T follicular helper cell (primary cell): ENCODE measurements around the gene TAS2R10.
"Not testable (repeated sequence)": the region's sequence is repeated elsewhere in the genome, so short reads cannot be mapped to it uniquely, and the experiment has no call there.

Experiments
- DNase-seq: peaks from one replicate; pipeline ENCODE4 v3.0.0-alpha.2; 2020; ENCODE audit warnings: low read depth
- total RNA-seq, 2 experiments: gene quantifications; one replicate each; lab custom pipeline; 2026; lab: John Stamatoyannopoulos, UW

The TAS2R10 gene, protein sequence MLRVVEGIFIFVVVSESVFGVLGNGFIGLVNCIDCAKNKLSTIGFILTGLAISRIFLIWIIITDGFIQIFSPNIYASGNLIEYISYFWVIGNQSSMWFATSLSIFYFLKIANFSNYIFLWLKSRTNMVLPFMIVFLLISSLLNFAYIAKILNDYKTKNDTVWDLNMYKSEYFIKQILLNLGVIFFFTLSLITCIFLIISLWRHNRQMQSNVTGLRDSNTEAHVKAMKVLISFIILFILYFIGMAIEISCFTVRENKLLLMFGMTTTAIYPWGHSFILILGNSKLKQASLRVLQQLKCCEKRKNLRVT
- 0.09 to 0.42 reads per million in 2 experiments for total RNA-seq

DNA sequence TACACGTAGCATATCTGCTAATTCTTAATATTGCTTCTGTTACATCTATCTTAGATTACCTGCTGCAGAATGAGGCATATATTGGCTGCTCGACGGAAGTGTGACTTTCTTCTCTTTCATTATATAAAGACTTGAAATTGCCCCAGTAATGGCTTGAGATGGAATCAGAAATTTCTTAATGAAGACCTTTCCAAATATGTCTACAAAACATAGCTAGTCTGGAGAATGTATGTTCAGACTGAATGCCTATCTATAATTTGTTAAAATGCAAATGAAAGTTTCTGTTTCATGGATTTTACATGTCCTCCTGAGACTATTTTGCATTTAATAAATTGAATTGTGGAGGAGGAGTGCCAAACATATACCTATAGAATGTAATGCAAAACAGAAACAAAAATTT, at the start of gene TAS2R10:
TSS of gene TAS2R10 (minus strand) at position 101 of the 400 bp plus-strand sequence. CDS start at position 12, 89 bp downstream.
- no peak for DNase-seq

DNA sequence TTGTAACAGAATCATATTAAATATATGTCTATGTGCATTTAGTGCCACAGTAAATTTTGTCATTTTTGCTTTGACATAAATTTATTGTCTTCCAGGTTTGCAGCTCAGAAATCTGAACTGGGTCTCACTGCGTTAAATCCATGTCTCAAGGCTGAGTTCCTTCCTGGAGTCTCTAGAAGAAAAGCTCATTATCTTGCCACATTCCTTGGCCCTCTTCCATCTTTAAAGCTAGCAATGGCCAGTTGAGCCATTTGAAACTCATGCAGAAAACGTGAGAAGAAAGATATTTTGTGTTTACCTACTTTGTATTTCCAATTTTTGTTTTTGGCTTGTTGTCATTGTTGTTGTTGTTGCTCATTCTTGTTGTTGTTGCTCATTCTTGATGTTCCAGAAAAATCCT, 47.2 kb upstream of the TAS2R10 start:
- no peak for DNase-seq

DNA sequence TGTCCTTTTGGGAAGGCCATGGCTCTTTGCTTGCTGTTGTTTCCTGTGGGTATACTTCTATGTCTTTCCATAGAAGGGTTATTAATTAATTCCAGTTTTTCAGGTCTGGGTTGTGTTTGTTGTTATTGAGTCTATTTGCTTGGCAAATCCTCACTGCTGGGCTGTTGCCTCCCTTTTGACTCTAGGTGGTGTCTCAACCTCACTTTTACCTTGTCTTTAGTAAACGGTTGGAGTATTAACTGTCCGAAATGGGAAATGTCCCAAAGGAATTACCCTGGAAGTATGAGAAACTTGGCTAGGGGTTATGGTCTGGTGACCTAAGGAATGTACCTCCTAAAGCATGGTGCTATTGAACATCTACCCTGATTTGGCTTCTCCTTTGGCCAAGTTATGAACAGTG, 41.2 kb upstream of the TAS2R10 start:
- no peak for DNase-seq

DNA sequence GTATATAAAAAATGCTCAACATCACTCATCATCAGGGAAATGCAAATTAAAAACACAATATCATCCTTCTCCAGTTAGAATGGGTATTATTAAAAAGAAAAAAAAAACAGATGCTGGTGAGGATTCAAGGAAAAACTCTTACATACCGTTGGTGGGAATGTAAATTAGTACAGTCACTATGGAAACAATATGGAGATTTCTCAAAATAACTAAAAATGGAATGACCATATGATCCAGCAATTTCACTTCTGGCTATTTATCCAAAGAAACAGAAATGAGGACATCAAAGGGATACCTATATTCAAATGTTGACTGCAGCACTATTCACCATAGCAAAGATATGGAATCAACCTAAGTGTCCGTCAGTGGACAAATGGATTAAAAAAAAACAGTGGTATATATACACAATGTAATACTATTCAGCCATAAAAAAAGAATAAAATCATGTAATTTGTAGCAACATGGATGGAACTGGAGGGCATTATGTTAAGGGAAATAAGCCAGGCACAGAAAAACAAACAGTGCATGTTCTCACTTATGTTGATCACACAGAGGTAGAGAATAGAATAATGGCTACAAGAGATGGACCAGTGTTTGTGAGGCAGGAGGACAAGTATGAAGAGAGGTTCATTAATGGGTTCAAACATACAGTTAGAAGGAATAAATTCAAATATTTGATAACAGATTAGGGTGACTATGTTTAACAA, 37.5 kb upstream of the TAS2R10 start:
- DNase-seq = no peak

DNA sequence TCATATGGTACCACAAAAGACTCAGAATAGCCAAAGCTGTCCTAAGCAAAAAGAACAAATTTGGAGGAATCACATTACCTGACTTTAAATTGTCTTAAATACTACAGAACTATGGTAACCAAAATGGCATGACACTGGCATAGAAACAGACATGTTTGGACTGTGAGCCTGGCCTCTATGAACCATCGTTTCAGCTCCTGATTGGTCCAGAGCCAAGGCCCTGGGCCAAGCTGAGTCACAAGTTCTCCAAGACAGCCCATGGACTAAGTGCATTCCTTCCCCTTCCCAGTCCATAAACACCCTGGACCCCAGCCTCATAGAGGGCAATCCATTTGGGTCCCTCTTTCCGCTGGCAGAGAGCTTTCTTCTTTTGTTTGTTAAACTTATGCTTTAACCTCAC, 35.2 kb upstream of the TAS2R10 start:
- no peak for DNase-seq

DNA sequence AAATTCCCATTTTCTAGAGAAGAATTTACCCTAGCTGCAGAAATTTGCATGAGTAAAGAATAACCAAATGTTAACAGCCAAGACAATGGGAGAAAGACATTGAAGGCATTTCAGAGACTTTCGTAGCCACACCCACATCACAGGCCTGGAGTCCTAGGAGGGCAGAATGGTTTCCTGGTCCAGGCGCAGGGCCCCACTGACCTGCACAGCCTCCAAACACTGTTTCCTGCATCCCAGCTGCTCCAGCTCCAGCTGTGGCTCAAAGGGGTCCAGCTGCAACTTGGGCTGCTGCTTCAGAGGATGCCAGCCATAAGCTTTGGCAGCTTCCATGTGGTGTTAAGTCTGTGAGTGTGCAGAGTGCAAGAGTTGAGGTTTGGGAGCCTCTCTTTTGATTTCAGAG, 29.6 kb upstream of the TAS2R10 start:
- no peak for DNase-seq

DNA sequence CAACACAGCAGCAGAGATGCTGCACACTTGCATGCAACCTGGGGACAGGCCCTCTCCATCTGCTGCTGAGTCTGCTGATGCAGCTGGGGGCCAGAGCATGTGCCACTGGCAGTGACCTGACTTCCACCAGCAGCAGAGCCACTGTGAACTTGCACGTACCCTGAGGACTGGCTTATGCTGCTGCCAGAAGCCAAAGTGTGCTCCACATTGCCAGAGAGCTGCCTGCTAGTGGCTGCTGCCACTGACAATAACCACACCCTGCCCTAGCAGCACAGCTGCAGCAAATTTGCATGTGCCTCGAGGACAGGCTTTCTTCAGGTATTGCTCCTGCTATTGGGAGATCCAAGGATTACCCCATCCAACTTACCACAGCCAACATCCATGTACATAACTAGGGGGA, 27.6 kb upstream of the TAS2R10 start:
- no peak for DNase-seq

DNA sequence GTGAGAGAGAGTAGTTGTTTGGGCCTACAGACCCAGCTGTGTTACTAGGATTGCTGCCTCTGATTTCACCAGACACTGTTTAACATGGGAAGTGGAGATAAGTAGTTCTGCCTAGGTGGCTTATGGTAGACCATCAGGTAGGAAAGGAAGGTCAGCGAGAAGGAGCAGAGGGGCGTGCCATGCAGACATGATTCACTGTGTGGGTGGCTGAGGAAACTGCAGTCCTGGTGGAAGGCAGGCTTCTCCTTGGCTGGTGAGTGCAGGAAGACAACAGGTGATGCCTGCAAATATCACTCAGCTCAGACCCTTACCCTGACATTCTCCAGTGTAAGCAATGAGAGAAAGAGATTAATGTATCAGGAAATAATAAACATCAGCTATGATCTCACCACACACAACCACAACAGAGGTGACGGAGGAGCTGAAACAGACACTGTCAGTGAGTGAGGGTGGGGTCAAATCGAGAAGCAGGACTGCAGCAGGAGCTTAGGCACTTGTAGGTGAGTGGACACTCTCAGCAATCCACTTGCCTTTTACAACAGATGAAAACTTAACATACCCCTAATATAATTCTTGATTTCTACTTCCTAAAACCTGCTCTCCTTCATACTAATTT, 25.2 kb upstream of the TAS2R10 start:
- DNase-seq = no peak

DNA sequence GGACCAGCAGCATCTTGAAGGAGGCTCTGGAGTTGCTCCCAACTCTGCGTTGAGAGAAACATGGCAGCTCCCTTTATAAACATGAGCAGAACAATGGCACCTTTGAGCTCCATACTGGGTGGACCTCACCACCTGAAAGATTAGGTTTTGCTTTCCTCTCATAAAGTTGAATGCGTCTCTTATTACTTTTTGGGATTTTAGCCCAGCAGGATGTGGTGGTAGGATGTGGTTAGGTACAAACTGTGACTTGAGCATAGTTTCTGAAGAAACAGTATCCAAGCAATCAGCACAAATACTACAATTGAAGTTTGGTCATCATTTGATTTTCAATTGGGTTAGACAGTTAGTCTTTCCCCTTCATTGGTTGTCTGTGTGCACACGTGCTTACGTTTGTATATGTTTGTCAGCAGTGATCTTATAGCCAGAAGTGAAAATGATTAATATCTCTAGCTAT, 23.3 kb upstream of the TAS2R10 start, which contains the start of gene PRR4:
TSS of gene PRR4 (minus strand) at position 51 of the 454 bp plus-strand sequence. CDS start at position 13, 38 bp downstream.
- DNase-seq = no peak

DNA sequence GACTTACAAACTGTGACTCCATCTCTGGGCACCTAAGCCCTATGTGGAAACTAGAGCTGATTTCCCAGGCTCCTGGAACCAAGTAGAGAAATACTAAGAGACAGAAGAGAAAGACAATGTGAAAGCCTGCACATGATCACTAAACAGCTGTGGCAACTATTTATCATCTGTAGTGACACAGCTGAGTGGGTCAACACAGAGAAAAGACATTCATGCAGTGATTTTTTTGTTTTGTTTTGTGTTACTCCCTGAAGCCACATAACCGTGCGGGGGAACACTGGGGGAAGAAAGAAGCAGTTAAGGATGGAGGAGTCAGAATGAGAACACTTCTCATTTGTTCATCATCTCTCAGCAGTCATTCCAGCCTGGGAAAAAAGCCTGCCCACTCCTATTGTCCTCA, 21.6 kb upstream of the TAS2R10 start:
- DNase-seq = no peak

DNA sequence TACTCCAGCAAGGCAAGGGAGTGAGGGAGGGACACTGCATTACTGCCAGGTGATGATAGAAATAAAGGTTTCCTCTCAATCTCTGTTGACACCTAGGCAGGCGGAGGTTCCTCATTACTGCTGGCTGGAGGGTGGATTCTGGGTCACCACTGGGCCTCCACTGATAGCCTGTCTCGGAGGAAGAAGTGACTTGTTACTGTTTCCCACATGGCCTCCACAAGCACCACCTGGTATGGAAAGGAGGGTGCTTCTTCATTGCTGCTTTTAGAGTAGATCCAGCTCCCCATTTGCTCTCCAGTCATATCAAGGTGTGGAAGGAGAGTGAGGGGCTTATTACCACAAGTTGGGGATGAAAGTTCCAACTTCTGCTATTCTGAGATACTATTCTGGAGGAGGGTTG, 16.7 kb upstream of the TAS2R10 start:
- no peak for DNase-seq

DNA sequence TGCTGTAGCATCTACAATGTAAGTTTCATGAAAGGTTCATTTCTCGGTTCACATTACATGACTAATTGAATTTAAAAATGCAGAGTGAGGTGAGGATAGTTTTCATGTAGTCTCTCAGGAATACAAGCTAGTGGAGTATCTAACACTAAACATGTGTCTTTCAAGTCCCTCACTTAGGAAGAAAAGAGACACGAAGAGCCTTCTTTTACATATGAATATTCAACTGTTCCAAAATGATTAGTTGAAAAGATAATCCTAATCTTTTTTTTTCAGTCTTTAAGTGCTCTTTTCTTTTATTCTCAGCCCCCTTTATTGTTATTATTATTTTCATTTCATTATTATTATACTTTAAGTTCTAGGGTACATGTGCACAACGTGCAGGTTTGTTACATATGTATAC, 12.3 kb upstream of the TAS2R10 start:
- no peak for DNase-seq

DNA sequence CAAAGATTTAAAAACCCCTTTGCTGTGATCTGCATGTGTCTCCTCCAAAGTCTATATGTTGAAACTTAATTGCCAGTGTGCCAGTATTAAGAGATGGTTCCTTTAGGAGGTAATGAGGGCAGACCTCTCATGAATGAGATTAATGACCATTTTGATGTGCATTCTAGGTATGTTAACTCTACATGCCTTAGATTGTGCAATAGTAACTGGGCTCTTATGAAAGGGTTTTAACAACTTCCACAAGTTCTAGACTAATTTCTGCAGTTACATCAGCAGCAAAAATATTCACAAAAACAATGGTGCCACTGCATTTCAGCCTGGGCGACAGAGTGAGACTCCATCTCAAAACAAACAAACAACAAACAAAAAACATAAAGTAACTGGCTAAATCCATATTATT, 3.8 kb upstream of the TAS2R10 start:
- no peak for DNase-seq

DNA sequence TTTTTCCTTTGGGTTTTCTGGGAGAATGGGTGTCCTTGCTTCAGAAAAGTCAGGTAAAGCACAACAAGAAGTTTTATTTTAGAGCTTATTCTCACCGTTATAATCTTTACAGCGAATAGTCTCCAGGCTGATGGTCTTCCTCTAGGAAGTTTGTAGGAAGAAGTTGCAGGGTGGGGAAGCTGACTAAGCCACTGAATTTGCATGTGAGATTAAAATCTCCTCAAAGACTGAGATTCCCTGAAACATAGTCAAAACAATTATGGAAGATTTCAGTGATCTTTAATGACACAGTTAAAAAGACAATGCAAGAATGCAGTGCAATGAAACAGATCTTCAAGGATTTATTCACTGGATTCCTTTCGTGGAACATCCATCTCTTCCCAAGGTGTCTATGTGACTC, 1.2 kb downstream of the TAS2R10 start:
- no peak for DNase-seq

DNA sequence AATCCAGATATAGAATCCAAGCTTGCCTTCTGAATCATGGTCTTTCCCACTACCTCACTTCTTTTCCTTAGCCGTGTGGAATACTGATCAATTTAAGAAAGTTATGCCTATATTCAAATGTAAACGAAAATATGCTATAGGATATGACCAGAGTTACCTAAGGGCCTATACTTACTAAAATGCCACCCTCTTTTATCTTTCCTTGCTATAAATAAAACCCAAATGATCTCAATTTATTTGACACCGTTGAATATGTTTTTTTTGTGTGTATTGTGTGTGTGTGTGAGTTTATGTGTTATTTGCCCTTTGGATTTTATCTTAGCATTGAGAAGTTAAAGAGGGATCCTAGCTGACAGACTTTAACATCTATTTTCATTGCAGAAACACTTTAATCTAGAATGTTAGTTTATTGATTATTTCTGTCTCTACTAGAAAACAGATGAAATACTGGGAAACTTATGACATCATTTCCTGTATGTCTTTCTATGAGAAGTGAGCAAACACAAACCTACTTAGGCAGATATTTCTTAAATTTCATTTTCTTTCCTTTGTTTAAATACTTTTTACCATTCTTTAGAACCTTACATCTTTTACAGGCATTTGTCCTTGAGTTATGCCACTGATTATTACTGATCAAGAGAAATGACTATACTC, 14.1 kb downstream of the TAS2R10 start:
- no peak for DNase-seq

DNA sequence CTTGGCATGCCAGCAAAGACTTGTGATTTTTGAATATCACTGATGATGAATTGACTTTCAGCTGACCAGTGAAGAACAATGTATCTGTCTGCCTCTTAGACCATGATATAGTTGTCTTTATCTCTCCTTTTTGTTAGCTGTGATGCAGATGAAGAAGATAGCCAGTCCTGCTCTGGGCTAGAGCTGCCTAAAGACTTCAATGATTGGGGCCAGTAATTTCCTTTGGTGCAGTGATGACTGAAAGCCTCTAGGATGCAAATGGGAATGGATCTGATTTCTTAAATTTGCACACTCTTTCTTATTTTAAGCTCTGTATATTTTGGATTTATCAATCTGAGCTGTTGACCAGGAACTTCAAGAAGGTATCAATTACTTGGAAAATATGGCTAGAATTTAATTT, 16.1 kb downstream of the TAS2R10 start, which contains the start of gene TAS2R9:
TSS of gene TAS2R9 (minus strand) at position 101 of the 400 bp plus-strand sequence. CDS start at position 8, 93 bp downstream.
- DNase-seq = no peak

DNA sequence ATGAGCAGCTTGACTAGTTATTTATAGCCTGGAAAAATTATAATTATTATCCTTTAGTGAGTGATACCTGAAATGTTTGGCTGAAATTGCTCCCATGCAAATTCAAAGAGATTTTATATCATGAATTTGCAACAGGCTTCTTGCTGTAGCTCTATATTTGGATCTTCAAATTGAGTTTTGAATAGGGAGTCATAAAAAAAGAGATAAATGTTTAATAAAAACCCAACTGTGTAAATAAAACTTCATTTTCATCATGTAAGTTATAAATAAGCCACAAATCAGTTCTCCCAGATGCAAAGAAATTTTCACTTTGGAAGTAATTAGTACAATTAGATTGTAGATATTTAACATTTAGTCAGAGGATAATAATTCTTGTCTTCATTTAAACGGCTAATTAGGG, 19.0 kb downstream of the TAS2R10 start, which contains the start of gene TAS2R8:
TSS of gene TAS2R8 (minus strand) at position 101 of the 400 bp plus-strand sequence. CDS start 306 bp downstream, outside the sequence.
- DNase-seq = no peak

DNA sequence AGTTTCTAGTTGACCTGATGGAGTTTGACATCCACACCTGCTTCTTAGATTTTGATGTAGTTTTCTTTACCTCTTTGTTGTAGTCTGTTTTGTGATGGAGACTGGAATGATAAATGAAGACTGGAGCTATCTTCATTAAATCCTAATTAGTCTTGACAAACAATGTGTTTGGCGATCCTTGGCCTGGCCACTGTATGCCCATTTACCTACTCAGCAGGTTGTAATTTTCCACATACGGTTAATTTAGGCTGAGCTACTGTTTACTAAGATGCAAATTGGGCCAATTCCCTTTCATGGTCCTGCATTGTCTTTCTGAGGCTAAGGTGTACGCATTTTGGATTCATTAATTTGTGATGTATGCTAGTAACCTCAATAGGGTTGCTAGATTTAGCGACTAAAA, 23.6 kb downstream of the TAS2R10 start, which contains the start of gene TAS2R7:
TSS of gene TAS2R7 (minus strand) at position 41 of the 400 bp plus-strand sequence. CDS start 57 bp downstream, outside the sequence.
- no peak for DNase-seq

DNA sequence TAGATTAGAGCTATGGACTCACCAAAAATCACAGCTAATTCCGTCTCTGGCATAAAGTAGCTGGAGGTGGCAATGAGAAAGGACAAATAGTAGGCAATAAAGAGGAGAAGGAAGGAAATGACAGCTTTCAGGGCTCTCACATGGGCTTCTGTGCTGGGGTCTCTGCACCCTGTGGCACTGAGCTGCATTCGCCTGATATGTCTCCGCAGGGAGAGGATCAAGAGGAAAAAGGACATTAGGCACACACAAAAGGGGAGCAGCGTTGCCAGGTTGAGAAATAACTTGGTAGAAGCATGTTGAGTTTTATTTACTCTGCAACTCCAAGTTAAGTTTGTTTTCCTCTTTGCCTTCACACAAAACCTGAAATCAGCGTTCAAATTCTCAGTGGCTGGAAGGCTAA, 24.4 kb downstream of the TAS2R10 start:
- DNase-seq = no peak

DNA sequence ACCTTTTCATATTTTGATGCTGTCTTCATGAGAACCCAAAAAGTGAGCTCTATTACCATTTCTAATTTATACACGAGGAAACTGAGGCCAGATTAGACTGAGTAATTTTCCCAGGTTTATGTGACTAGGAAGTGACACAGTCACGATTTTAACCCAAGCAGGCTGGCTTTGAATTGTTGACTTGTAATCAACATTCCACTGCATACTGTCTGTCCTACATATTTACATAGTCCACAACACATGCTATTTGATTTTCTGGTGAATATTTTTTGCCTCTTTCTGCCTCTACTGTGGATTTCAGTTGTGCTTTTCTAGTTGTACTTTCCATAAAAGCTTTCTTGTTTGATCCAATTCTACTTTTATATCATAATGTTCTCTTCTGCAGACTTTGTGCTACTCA, 31.9 kb downstream of the TAS2R10 start:
- DNase-seq = no peak

DNA sequence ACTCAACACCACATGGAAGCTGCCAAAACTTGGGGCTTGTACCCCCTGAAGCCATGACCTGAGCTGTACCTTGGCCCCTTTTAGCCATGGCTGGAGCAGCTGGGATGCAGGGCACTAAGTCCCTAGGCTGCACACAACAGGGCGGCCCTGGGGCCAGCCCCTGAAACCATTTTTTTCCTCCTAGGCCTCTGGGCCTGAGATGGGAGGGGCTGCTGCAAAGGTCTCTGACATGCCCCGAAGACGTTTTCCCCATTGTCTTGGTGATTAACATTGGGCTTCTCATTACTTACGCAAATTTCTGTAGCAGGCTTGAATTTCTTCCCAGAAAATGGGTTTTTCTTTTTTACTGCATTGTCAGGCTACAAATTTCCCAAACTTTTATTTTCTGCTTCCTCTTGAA, 34.4 kb downstream of the TAS2R10 start:
- not testable (repeated sequence) for DNase-seq

DNA sequence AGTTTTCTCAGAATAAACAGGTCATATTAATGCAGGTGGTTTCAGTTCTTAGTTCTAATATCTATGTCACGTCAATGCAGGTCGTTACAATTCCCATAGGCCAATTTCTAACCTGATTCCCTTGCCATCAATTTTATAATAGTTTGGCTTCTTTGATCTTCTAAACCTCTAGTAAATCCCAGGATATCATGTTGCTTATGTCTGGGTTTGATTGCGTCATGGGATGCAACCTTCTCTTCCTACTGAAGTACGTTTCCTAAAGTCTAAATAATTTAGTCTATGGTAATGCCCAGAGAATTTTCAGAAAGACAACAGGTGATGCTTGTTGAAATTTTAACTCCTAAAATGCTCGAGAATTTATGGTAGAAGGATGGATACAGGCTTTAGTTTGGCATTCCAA, 42.9 kb downstream of the TAS2R10 start:
- DNase-seq = no peak
